ENCODE results near the gene MED8. TPM values are rescaled to one million over a fixed set of nuclear protein-coding genes. Genes with fewer than 3 reads are reported as not detected.

Gene MED8
- total RNA-seq, 4 donors from 2014 or later = 14.9 to 30.8 (median 23.8) TPM

DNA sequence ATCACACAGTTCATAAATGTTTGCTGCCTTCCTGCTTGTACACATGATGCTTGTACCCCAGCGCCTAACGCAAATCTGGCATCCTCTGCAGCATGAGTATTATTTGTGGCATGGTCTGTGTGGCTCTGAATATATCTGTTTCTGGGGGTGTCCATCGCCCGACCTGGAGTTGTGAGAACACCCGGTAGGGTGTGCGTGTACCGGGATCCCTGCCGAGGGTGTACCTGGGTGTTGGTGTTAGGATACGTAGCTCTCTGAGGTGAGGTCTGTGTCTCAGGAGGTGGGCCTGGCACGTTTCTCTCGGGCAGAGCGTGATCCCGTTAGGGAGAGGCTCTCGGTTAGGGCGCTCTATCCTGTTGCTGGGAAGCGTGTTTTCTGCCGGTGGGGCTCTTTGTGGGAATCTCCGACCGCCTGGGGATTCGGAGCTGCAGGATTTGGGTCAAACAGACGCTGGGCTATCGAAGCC, 41.2 kb downstream of the MED8 start:
- Histone ChIP-seq H3K27ac (peak overlapping the region; percentile 66 to 85 (median 78)), H3K4me1 (peaks cover 16 to 18% of the 10 kb centered on the region in 2 donors), H3K36me3 (no peaks in the 10 kb centered on the region), H3K27me3 (no peaks in the 10 kb centered on the region), H3K9me3 (no peaks in the 10 kb centered on the region), H3K4me3 (peak overlapping the region; percentile 64 to 83 (median 70))
- TF ChIP-seq, protein P1, sequence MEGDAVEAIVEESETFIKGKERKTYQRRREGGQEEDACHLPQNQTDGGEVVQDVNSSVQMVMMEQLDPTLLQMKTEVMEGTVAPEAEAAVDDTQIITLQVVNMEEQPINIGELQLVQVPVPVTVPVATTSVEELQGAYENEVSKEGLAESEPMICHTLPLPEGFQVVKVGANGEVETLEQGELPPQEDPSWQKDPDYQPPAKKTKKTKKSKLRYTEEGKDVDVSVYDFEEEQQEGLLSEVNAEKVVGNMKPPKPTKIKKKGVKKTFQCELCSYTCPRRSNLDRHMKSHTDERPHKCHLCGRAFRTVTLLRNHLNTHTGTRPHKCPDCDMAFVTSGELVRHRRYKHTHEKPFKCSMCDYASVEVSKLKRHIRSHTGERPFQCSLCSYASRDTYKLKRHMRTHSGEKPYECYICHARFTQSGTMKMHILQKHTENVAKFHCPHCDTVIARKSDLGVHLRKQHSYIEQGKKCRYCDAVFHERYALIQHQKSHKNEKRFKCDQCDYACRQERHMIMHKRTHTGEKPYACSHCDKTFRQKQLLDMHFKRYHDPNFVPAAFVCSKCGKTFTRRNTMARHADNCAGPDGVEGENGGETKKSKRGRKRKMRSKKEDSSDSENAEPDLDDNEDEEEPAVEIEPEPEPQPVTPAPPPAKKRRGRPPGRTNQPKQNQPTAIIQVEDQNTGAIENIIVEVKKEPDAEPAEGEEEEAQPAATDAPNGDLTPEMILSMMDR (IDR thresholded peaks at IDR 0.05 in 4 of 5, conservative IDR thresholded peaks at IDR 0.05 in 1 of 5) = no peak
- no peak for TF ChIP-seq POLR2A (IDR thresholded peaks at IDR 0.05)
- peak in 1 of 2 donors; percentile 22 for DNase-seq
- intact Hi-C loops (cut with DNase I; ENCODE audit: low total_unique reads) (loop anchor here (2.0 kb wide), 1 partner anchor 40 kb away; the partner anchor contains the start of genes MED8 and SZT2), in situ Hi-C loops (cut with MboI; ENCODE audit: low sequenced_read_pairs in 4 of 4) (no loop called here)
- ATAC-seq = peak; percentile 22 to 44

GRCh38 chr1:43346636-43347035, 43.0 kb downstream of the MED8 start:
- peaks cover 16 to 18% of the 10 kb centered on the region in 2 donors for H3K4me1 ChIP-seq

DNA sequence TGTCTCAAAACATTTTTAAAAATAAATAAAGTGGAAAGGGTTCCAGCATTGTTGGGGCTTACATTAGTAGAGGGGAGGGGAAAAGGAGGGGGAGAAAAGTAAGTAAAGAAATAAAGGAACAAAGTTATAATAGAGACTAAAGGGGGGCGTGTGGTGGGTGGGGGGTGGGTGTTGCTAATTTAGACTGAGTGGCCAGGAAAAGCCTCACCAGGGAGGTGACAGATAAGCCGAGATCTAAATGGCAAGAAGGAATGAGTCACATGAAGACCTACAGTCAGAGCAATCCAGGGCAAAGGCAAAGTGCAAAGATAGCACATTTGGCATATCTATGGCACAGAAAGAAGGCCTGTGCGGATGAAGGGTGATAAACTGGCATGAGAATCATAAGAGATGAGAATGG, 44.5 kb downstream of the MED8 start:
- H3K4me3 ChIP-seq = no peak overlapping the region
- H3K36me3 ChIP-seq = no peaks in the 10 kb centered on the region
- in situ Hi-C loops (cut with MboI; ENCODE audit: low sequenced_read_pairs in 4 of 4) (no loop called here), intact Hi-C loops (cut with DNase I; ENCODE audit: low total_unique reads) (no loop called here)
- DNase-seq = no peak
- peak in 1 of 2 donors; percentile 32 for ATAC-seq
- H3K4me1 ChIP-seq = peaks cover 16 to 18% of the 10 kb centered on the region in 2 donors
- no peaks in the 10 kb centered on the region for H3K27me3 ChIP-seq
- H3K27ac ChIP-seq = peak overlapping the region in 2 of 4 donors; percentile 36 to 56
- TF ChIP-seq, protein P1 (IDR thresholded peaks at IDR 0.05 in 4 of 5, conservative IDR thresholded peaks at IDR 0.05 in 1 of 5) = no peak
- no peak for TF ChIP-seq POLR2A (IDR thresholded peaks at IDR 0.05)
- H3K9me3 ChIP-seq = no peaks in the 10 kb centered on the region

More at GRCh38 chr1:43346636-43347035, 43.0 kb downstream of the MED8 start:
- H3K36me3 ChIP-seq = no peaks in the 10 kb centered on the region
- no peak overlapping the region for H3K4me3 ChIP-seq
- ATAC-seq (no peak), DNase-seq (no peak)
- H3K27me3 ChIP-seq = no peaks in the 10 kb centered on the region
- H3K9me3 ChIP-seq = no peaks in the 10 kb centered on the region
- no peak for TF ChIP-seq POLR2A (IDR thresholded peaks at IDR 0.05)
- TF ChIP-seq, protein P1 (IDR thresholded peaks at IDR 0.05 in 4 of 5, conservative IDR thresholded peaks at IDR 0.05 in 1 of 5) = no peak
- in situ Hi-C loops (cut with MboI; ENCODE audit: low sequenced_read_pairs in 4 of 4) = no loop called here
- H3K27ac ChIP-seq = no peak overlapping the region
- intact Hi-C loops (cut with DNase I; ENCODE audit: low total_unique reads) = no loop called here

GRCh38 chr1:43344267-43344850, 45.2 kb downstream of the MED8 start:
- Histone ChIP-seq H3K27me3 (no peaks in the 10 kb centered on the region), H3K4me1 (peaks cover 16 to 18% of the 10 kb centered on the region in 2 donors), H3K9me3 (no peaks in the 10 kb centered on the region), H3K27ac (peak overlapping the region in 2 of 4 donors; percentile 36 to 56), H3K36me3 (no peaks in the 10 kb centered on the region), H3K4me3 (no peak overlapping the region)
- DNase-seq (no peak), ATAC-seq (no peak)
- in situ Hi-C loops (cut with MboI; ENCODE audit: low sequenced_read_pairs in 4 of 4) (no loop called here), intact Hi-C loops (cut with DNase I; ENCODE audit: low total_unique reads) (no loop called here)
- TF ChIP-seq POLR2A (IDR thresholded peaks at IDR 0.05) = no peak
- TF ChIP-seq, protein P1 (IDR thresholded peaks at IDR 0.05 in 4 of 5, conservative IDR thresholded peaks at IDR 0.05 in 1 of 5) = no peak
